ENCODE measurements around the gene CYFIP1.

The CYFIP1 gene

DNA sequence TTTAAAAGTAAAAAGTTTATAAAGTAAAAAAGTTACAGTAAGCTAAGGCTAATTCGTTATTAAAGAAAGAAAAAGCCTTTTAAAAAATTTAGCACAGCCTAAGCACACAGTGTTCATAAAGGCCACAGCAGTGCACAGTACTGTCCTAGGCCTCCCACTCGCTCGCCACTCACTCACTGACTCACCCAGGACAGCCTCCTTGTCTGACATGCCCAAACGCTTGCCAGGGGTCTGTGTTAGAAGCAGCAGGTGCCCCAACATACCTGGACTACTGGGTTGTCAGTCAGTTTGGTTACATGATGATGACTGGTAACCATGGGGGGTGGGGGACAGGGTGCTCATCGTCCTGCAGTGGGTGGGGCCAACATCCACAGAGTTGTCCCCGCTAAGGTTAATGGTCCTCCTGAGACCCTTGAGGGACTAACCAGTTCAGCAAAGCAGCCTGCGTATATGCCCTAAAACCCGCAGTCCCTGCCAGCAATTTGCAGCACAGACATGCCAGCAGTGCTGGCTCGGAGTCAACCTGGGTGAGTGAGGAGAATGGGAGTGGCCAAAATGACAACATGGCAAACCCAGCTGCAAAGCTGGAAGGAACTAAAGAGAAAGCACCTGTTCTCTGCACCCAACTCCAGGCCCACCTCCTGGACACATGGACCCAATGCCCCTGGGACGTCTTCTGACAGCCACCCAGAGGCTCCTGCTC is 49.2 kb downstream of the CYFIP1 start:
- Histone ChIP-seq H3K79me2 (no peaks in the 10 kb centered on the region), H3K4me2 (ENCODE audit: low read length) (no peak overlapping the region), H3K9me3 (ENCODE audit: control insufficient read depth, low read length) (no peaks in the 10 kb centered on the region), H3K4me3 (ENCODE audit: low read depth, low read length) (no peak overlapping the region), H2AFZ (no peak overlapping the region), H3K9ac (no peak overlapping the region), H3K4me1 (no peaks in the 10 kb centered on the region), H3K27ac (no peak overlapping the region), H3K27me3 (ENCODE audit: control insufficient read depth, insufficient read depth, low read length) (no peaks in the 10 kb centered on the region), H3K36me3 (ENCODE audit: control insufficient read depth, insufficient read depth, low read length) (no peaks in the 10 kb centered on the region)
- TF ChIP-seq, protein P1, sequence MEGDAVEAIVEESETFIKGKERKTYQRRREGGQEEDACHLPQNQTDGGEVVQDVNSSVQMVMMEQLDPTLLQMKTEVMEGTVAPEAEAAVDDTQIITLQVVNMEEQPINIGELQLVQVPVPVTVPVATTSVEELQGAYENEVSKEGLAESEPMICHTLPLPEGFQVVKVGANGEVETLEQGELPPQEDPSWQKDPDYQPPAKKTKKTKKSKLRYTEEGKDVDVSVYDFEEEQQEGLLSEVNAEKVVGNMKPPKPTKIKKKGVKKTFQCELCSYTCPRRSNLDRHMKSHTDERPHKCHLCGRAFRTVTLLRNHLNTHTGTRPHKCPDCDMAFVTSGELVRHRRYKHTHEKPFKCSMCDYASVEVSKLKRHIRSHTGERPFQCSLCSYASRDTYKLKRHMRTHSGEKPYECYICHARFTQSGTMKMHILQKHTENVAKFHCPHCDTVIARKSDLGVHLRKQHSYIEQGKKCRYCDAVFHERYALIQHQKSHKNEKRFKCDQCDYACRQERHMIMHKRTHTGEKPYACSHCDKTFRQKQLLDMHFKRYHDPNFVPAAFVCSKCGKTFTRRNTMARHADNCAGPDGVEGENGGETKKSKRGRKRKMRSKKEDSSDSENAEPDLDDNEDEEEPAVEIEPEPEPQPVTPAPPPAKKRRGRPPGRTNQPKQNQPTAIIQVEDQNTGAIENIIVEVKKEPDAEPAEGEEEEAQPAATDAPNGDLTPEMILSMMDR (IDR thresholded peaks at IDR 0.05) = no peak

DNA sequence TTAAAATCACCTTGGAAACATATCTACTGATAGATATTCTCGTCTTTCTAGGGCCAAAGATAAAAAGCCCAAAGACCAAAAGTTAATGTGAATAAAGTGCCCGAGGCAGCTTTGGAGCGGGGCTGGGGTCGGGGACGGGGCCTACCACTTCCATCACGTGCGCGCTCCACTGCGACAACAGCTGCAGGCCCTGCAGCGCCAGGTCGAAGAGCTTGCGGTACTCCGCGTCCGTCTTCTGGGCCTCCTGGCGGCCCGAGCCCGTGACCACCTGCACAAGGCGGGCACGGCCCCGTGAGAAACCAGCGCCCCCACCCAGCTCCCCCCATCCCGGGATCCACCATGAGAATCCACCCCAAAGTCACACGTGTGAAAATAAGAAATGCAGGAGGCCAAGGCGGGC is 52.4 kb downstream of the CYFIP1 start:
- H3K4me1 ChIP-seq = no peaks in the 10 kb centered on the region
- no peak overlapping the region for H3K4me3 ChIP-seq (ENCODE audit: low read depth, low read length)
- H3K27me3 ChIP-seq (ENCODE audit: control insufficient read depth, insufficient read depth, low read length) = no peaks in the 10 kb centered on the region
- H3K27ac ChIP-seq = no peak overlapping the region
- no peak overlapping the region for H3K4me2 ChIP-seq (ENCODE audit: low read length)
- H3K79me2 ChIP-seq = no peaks in the 10 kb centered on the region
- H3K9me3 ChIP-seq (ENCODE audit: control insufficient read depth, low read length) = no peaks in the 10 kb centered on the region
- no peak overlapping the region for H2AFZ ChIP-seq
- H3K36me3 ChIP-seq (ENCODE audit: control insufficient read depth, insufficient read depth, low read length) = no peaks in the 10 kb centered on the region
- no peak overlapping the region for H3K9ac ChIP-seq
- TF ChIP-seq, protein P1 (IDR thresholded peaks at IDR 0.05) = no peak

DNA sequence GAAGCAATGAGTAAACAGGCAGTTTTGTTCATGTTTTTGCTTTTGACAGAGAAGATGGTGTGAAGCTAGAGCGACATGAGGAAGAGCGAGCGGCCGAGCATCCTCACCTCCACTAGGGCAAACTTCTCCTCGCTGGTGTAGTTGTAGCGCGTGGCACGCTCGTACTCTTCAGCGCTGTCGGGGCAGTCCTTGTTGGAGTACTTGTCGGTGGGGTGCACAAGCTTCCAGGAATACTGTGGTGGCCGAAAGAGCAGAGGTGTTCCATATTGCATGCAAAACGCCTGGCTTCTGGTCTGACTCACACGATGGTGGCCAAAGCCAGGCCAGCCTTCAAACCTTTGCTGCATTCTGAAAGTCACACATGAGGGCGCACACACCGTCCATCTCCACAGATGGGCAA is 54.3 kb downstream of the CYFIP1 start:
- Histone ChIP-seq H3K9ac (no peak overlapping the region), H3K27me3 (ENCODE audit: control insufficient read depth, insufficient read depth, low read length) (no peaks in the 10 kb centered on the region), H3K36me3 (ENCODE audit: control insufficient read depth, insufficient read depth, low read length) (no peaks in the 10 kb centered on the region), H3K27ac (no peak overlapping the region), H3K4me2 (ENCODE audit: low read length) (no peak overlapping the region), H3K79me2 (no peaks in the 10 kb centered on the region), H3K4me3 (ENCODE audit: low read depth, low read length) (no peak overlapping the region), H2AFZ (no peak overlapping the region), H3K4me1 (no peaks in the 10 kb centered on the region), H3K9me3 (ENCODE audit: control insufficient read depth, low read length) (no peaks in the 10 kb centered on the region)
- TF ChIP-seq, protein P1 (IDR thresholded peaks at IDR 0.05) = no peak

DNA sequence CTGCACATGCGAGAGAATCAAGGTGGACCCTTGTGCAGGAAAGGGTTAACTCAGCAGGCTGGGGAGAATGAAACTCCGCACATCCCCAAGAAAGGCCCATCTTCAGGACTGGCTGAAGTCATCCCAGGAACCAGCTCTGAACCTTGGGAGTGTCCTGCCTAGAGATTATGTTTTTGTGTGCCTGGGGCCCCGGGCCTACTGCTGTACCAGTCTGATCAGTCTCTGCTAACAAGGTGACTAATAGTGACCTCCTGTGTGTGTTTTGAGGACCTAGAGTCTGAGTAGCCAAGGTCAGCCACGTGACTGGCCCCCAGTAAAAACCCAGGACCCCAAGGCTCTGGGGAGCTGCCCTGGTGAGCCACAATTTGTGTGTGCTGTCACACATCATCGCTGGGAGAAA is 58.2 kb downstream of the CYFIP1 start:
- Histone ChIP-seq H3K27ac (no peak overlapping the region), H3K9me3 (ENCODE audit: control insufficient read depth, low read length) (no peaks in the 10 kb centered on the region), H2AFZ (no peak overlapping the region), H3K4me1 (no peaks in the 10 kb centered on the region), H3K79me2 (no peaks in the 10 kb centered on the region), H3K4me2 (ENCODE audit: low read length) (no peak overlapping the region), H3K27me3 (ENCODE audit: control insufficient read depth, insufficient read depth, low read length) (no peaks in the 10 kb centered on the region), H3K9ac (no peak overlapping the region), H3K36me3 (ENCODE audit: control insufficient read depth, insufficient read depth, low read length) (no peaks in the 10 kb centered on the region), H3K4me3 (ENCODE audit: low read depth, low read length) (no peak overlapping the region)
- TF ChIP-seq, protein P1 (IDR thresholded peaks at IDR 0.05) = no peak

DNA sequence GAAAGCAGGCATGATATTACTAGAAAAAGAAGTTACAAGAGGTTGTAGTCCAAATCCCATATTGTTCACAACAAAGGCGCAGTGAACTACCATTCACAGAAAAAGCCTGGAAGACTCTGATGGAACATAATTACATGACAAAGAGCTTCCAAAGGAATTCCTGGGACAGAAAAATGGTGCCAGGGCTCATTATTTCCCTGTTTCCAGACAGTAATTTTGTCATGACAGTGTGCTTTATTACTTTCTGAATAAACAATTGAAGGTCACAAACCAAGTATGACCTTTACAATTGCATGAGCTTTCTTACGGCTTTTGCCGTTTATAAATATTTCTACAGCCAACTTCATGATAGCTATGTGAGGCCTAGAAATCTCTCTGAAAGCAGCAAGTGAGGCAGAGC is 61.0 kb downstream of the CYFIP1 start:
- Histone ChIP-seq H3K27me3 (ENCODE audit: control insufficient read depth, insufficient read depth, low read length) (no peaks in the 10 kb centered on the region), H3K79me2 (no peaks in the 10 kb centered on the region), H3K36me3 (ENCODE audit: control insufficient read depth, insufficient read depth, low read length) (no peaks in the 10 kb centered on the region)

More for the DNA sequence above, 61.0 kb downstream of the CYFIP1 start:
- H3K9me3 ChIP-seq (ENCODE audit: control insufficient read depth, low read length) = no peaks in the 10 kb centered on the region
- no peaks in the 10 kb centered on the region for H3K4me1 ChIP-seq
- H3K27ac ChIP-seq = no peak overlapping the region
- H3K4me3 ChIP-seq (ENCODE audit: low read depth, low read length) = no peak overlapping the region
- H2AFZ ChIP-seq = no peak overlapping the region
- H3K4me2 ChIP-seq (ENCODE audit: low read length) = no peak overlapping the region
- TF ChIP-seq, protein P1 (IDR thresholded peaks at IDR 0.05) = no peak
- H3K9ac ChIP-seq = no peak overlapping the region
